Thyroid gland (tissue), 4 donors: ENCODE results near the gene MYLIP.

ENCODE experiments used
- CTCF ChIP-seq, 6 experiments: fragments of 200-600 bp in 3 of 6; fragments of 450-650 bp in 3 of 6; sonication (generic) in 3 of 6; IDR thresholded peaks; one replicate each; pipeline ENCODE4 v1.5.1; 2016 to 2019; ENCODE audit warnings: antibody characterized with exemption in 6 of 6, mild to moderate bottlenecking in 2 of 6, inconsistent platforms in 1 of 6, moderate library complexity in 1 of 6
- POLR2A ChIP-seq, 2 donors: fragments of 450-650 bp; IDR thresholded peaks; one replicate each; pipeline ENCODE4 v1.6.1; 2017; ENCODE audit warnings: antibody characterized with exemption in 2 of 2, mild to moderate bottlenecking in 2 of 2, moderate library complexity in 1 of 2

- TF ChIP-seq CTCF (IDR thresholded peaks at IDR 0.05): no peak
- TF ChIP-seq POLR2A (IDR thresholded peaks at IDR 0.05): no peak
Measured at GRCh38 chr6:16090452-16090851, 38.4 kb upstream of the MYLIP start.
